HG03097 (cell line): ENCODE data around the gene LRRC59.
"Not testable (repeated sequence)": the region's sequence is repeated elsewhere in the genome, so short reads cannot be mapped to it uniquely, and the experiment has no call there.

Experiments used
- ATAC-seq: cut with Tn5 transposase; IDR thresholded peaks from one replicate; pipeline ENCODE4 v1.9.1; 2021; ENCODE audit not compliant: unreplicated experiment, low FRiP score

Gene LRRC59

GRCh38 chr17:50348522-50349242 is 48.6 kb downstream of the LRRC59 start:
- no peak for ATAC-seq

- no peak for ATAC-seq
These were observed 49.4 kb downstream of the LRRC59 start for GRCh38 chr17:50347894-50348291.

GRCh38 chr17:50347117-50347893 is 50.0 kb downstream of the LRRC59 start:
- no peak for ATAC-seq

- ATAC-seq: peak; percentile 55
These were observed 50.8 kb downstream of the LRRC59 start for GRCh38 chr17:50346313-50347116.

DNA sequence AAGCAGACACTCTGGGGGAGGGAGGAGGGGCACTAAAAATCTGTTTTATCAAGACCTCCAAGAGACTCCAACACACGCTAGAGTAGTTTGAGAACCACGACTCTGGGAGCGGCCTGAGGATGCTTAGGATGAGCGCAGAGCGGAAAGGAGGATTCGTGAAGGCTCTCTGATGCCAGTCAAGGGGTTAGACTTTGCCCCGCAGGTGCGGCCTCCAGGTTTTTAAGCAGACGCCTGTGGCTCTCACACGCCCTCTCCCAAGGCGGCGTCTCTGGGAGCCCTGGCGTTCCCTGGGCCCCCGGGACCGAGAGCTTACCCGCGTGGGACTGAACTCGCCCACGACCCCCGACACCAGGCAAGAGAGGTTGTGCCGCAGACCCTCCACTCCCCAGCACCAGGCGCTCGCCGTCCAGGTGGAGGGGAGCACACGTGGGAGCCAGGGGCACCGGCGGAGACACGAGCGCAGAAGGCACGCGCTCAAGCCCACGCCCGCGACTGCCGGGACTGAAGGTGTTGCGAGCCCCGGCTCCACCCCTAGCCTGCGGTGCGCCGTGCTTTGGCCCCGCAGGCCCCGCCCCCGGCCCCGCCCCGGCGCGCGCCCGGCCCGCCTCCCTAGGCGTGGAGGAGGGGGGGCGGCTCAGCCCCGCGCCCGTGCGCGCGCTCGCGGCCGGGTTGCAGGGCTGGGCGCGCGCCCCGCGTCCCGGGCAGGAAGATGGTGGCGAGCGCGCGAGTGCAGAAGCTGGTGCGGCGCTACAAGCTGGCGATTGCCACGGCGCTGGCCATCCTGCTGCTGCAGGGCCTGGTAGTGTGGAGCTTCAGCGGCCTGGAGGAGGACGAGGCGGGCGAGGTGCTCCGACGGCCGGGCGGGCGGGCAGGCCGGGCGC is 51.7 kb downstream of the LRRC59 start, which contains the start of gene XYLT2:
TSS of gene XYLT2 (plus strand) at position 695 of the 881 bp plus-strand sequence. CDS start at position 710, 15 bp downstream.
- peak; percentile 62 for ATAC-seq

DNA sequence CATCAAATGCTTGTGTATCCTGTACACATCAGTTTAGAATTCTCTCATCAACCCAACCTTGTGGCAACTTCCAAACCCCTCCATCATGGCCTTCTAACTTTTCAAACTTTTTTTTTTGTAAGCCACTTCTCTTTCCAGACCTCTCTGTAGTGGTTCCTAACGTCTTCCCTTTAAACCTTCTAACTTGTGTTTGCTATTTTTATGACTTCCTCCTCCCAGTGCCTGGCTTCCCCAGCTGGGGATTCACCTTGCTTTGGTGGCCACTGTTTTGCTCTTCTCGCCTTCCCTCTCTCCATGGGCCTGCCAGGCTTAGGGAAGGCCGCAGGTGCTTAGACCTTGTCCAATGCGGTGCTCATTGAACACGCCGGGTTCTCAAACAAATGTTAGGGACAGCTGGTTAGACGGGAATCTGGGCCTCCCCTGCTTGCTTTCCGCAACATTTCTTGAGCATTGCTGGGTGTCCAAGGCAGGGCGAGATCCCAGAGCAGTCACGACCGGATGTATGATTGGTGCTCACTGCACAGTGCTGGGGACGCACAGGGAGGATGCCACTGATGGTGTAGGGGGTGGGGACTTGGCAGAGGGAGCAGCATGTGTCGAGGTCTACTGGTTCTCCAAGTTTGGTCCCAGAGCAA is 52.5 kb downstream of the LRRC59 start:
- ATAC-seq: no peak

DNA sequence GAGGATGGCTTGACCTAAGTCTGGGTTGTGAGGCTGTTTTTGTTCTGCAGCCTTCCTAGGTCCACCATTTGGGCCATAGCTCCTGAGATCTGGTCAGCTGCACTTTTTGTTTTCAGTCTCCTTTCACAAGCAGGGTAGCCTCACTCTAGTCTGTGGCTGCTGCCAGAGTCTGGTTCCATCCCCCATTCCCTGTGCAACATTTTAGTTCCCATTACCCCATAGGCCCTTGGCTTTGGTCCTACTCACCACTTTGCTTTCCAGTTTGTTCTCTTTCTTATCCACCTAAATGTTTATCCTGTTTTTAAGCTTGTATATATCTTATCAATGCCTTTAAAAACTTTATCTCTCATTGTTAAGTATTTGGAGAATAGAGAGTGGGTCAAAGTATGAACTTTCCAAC is 57.9 kb downstream of the LRRC59 start:
- no peak for ATAC-seq

- no peak for ATAC-seq
These were observed 58.7 kb downstream of the LRRC59 start for GRCh38 chr17:50338645-50339044.

- no peak for ATAC-seq
These were observed 59.4 kb downstream of the LRRC59 start for GRCh38 chr17:50337956-50338355.

GRCh38 chr17:50333291-50334057 is 63.8 kb downstream of the LRRC59 start:
- ATAC-seq: not testable (repeated sequence)

- ATAC-seq: no peak
These were observed 65.1 kb downstream of the LRRC59 start for GRCh38 chr17:50332196-50332595.
